Measurements from ENCODE around the gene KIF11. TPM values are rescaled to one million over a fixed set of nuclear protein-coding genes. Genes with fewer than 3 reads are reported as not detected.

The KIF11 gene
- total and polyA plus RNA-seq, 2 of the 13 experiments (the other 11 are each of a cell fraction or from before 2014, with no cell fraction given), result 8.7 to 38.4 TPM

DNA sequence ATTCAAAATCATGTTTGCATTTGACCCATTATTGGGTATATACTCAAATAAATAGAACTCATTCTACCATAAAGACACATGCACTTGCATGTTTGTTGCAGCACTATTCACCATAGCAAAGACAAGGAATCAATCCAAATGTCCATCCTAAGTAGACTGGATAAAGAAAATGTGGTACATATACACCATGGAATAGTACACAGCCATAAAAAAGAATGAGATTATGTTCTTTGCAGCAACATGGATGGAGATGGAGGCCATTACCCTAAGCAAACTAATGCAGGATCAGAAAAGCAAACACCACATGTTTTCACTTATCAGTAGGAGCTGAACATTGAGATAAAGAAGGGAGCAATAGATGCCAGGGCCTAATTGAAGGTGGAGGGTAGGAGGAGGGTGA is 84.8 kb downstream of the KIF11 start:
- DNase-seq (ENCODE audit: low spot score) (no peak), ATAC-seq (no peak), FAIRE-seq (no peak)
- Histone ChIP-seq H3K27ac (ENCODE audit: extremely low read length, insufficient read depth, low read length) (no peak overlapping the region), H3K36me3 (replicated peaks in 1 of 2; ENCODE audit: control insufficient read depth in 1 of 2, insufficient read depth in 2 of 2, low read length in 2 of 2) (no peaks in the 10 kb centered on the region), H3K9me3 (ENCODE audit: low read length) (no peaks in the 10 kb centered on the region), H4K20me1 (ENCODE audit: insufficient read depth, low read length) (no peaks in the 10 kb centered on the region), H3K4me2 (ENCODE audit: low read depth, low read length) (no peak overlapping the region), H3K79me2 (ENCODE audit: insufficient read depth, low read length) (no peaks in the 10 kb centered on the region), H3K27me3 (ENCODE audit: control insufficient read depth in 1 of 2, insufficient read depth in 2 of 2, low read length in 2 of 2) (no peaks in the 10 kb centered on the region; a peak in 1 of 5 replicates), H3K9ac (ENCODE audit: insufficient read depth, low read depth, low read length) (no peak overlapping the region), H3K4me3 (replicated peaks in 1 of 3; ENCODE audit: insufficient read depth in 1 of 3, low read depth in 2 of 3, low read length in 3 of 3) (no peak overlapping the region), H3K4me1 (ENCODE audit: insufficient read depth, low read length) (peaks cover 7% of the 10 kb centered on the region), H2AFZ (ENCODE audit: low read length) (no peak overlapping the region)
- no peak for TF ChIP-seq TARDBP (CRISPR knock-in tag; IDR thresholded peaks at IDR 0.05)
- TF ChIP-seq MIXL1 (CRISPR knock-in tag; IDR thresholded peaks at IDR 0.05), result no peak
- TF ChIP-seq EP300 (IDR thresholded peaks at IDR 0.05; ENCODE audit: low read depth in 2 of 2, low read length in 2 of 2), result no peak
- TF ChIP-seq EP300 (CRISPR knock-in tag; IDR thresholded peaks at IDR 0.05; ENCODE audit: borderline replicate concordance), result no peak
- TF ChIP-seq ZNF160 (CRISPR knock-in tag; IDR thresholded peaks at IDR 0.05), result no peak
- no peak for TF ChIP-seq SP1 (IDR thresholded peaks at IDR 0.05)
- TF ChIP-seq SP1 (CRISPR knock-in tag; IDR thresholded peaks at IDR 0.05), result no peak
- no peak for TF ChIP-seq SP4 (CRISPR knock-in tag; IDR thresholded peaks at IDR 0.05)
- in situ Hi-C loops (cut with HindIII; ENCODE audit: extremely low pct_ligation_motif_present, low pct_unique_long_range_greater_than_20kb), result no loop called here
- POLR2A ChIA-PET, result interaction anchor here (1.5 kb wide), 1 partner anchor 12 kb away, joined by 6 read pairs; the partner anchor contains the start of gene HHEX
- CTCF ChIA-PET (ENCODE audit: low intra/inter-chr PET ratio, low total read pairs), result no interaction called here
- no TSS peak for BruUV-seq (replicated peaks)
- intact Hi-C loops (cut with micrococcal nuclease; ENCODE audit: unreplicated experiment), result no loop called here

DNA sequence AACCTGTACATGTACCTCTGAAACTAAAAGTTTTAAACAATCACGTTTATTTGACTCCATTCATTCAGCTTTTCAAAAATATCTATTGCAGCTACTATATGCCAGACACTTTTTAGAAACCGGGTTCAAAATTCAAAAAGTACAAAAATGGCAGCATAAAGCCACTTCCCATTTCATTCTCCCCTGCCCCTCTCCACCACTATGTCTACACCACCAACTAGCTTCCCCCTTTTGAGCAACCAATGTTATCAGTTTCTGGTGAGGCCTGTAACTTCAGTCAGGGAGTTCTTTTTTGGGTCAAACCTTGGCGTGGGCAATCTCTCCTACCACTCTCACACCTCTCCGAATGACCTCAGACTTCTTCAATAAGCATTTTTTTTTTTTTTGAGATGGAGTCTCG is 85.3 kb downstream of the KIF11 start:
- in situ Hi-C loops (cut with HindIII; ENCODE audit: extremely low pct_ligation_motif_present, low pct_unique_long_range_greater_than_20kb), result no loop called here
- Histone ChIP-seq H3K9ac (ENCODE audit: insufficient read depth, low read depth, low read length) (no peak overlapping the region), H3K4me2 (ENCODE audit: low read depth, low read length) (no peak overlapping the region), H3K27ac (ENCODE audit: extremely low read length, insufficient read depth, low read length) (no peak overlapping the region), H3K9me3 (ENCODE audit: low read length) (no peaks in the 10 kb centered on the region), H4K20me1 (ENCODE audit: insufficient read depth, low read length) (no peaks in the 10 kb centered on the region), H3K36me3 (replicated peaks in 1 of 2; ENCODE audit: control insufficient read depth in 1 of 2, insufficient read depth in 2 of 2, low read length in 2 of 2) (no peaks in the 10 kb centered on the region), H3K4me3 (replicated peaks in 1 of 3; ENCODE audit: insufficient read depth in 1 of 3, low read depth in 2 of 3, low read length in 3 of 3) (no peak overlapping the region), H3K27me3 (ENCODE audit: control insufficient read depth in 1 of 2, insufficient read depth in 2 of 2, low read length in 2 of 2) (no peaks in the 10 kb centered on the region; a peak in 1 of 5 replicates), H2AFZ (ENCODE audit: low read length) (no peak overlapping the region), H3K4me1 (ENCODE audit: insufficient read depth, low read length) (peaks cover 3% of the 10 kb centered on the region), H3K79me2 (ENCODE audit: insufficient read depth, low read length) (no peaks in the 10 kb centered on the region)
- ChIA-PET CTCF (ENCODE audit: low intra/inter-chr PET ratio, low total read pairs) (no interaction called here), POLR2A (interaction anchor here (1.5 kb wide), 1 partner anchor 11 kb away, joined by 6 read pairs; the partner anchor contains the start of gene HHEX)
- ATAC-seq (no peak), DNase-seq (ENCODE audit: low spot score) (no peak), FAIRE-seq (no peak)
- TF ChIP-seq MED1 (CRISPR knock-in tag; IDR thresholded peaks at IDR 0.05), result no peak
- TF ChIP-seq HOXA7 (CRISPR knock-in tag; IDR thresholded peaks at IDR 0.05), result no peak
- no TSS peak for BruUV-seq (replicated peaks)
- 86% methylated on average over 5 of the region's 5 CpGs for WGBS (ENCODE audit: low lambda C conversion rate)
- intact Hi-C loops (cut with micrococcal nuclease; ENCODE audit: unreplicated experiment), result no loop called here

All from HepG2 (cell line).